Measurements from ENCODE around the gene NMNAT2.

The NMNAT2 gene

DNA sequence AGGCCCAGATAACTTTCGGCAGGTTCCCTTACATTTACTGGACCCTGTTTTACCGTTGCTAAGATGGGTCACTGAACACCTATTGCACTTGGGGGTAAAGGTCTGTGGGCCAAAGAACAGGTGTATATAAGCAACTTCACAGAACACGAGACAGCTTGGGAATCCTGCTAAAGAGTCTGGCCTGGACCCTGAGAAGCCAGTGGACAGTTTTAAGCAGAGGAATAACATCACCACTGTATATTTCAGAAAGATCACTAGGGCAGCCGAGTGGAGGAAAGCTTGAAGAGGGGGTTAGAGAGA, 177.7 kb downstream of the NMNAT2 start:
- no peak for DNase-seq (ENCODE audit: low read depth in 4 of 4, low spot score in 1 of 4)

DNA sequence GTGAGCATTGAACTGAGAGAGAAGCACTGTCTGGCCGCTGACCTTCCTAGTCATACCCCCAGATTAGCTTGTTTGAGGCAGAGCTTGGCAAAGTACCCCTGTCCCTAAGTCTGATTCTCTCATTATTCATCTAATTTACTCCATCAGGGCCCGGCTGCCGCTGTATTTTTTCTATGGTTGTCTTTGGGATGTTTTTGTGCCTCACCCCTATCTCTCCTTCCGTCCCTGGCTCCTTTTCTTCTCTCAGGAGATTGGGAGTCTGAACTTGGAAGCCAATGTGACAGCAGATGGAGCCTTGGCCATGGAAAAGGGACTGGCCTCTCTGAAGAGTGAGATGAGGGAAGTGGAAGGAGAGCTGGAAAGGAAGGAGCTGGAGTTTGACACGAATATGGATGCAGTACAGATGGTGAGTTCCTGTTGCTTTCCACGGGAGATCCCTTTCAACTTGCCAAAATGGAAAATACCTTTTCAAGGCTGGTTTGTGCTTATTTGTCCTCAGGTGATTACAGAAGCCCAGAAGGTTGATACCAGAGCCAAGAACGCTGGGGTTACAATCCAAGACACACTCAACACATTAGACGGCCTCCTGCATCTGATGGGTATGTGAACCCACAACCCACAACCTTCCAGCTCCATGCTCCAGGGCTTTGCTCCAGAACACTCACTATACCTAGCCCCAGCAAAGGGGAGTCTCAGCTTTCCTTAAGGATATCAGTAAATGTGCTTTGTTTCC, 178.2 kb downstream of the NMNAT2 start:
- no peak for DNase-seq (ENCODE audit: low read depth in 4 of 4, low spot score in 1 of 4)

DNA sequence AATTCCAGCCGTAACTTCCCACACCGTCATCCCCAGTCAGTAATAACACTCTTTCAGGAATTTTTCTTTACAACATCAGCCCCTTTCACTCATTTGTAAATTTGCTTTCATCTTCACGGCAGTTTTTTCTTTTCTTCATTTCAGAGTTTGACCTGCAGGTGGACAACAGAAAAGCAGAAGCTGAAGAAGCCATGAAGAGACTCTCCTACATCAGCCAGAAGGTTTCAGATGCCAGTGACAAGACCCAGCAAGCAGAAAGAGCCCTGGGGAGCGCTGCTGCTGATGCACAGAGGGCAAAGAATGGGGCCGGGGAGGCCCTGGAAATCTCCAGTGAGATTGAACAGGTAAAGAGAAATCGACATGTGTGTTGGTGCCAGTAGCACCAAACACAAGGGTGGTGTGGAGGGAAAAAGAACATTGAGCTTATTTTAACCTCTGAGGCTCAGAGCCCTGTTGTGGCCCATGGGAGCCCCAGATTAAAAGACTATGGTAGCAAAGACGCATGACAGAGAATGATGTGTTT, 178.9 kb downstream of the NMNAT2 start:
- DNase-seq (ENCODE audit: low read depth in 4 of 4, low spot score in 1 of 4): no peak

DNA sequence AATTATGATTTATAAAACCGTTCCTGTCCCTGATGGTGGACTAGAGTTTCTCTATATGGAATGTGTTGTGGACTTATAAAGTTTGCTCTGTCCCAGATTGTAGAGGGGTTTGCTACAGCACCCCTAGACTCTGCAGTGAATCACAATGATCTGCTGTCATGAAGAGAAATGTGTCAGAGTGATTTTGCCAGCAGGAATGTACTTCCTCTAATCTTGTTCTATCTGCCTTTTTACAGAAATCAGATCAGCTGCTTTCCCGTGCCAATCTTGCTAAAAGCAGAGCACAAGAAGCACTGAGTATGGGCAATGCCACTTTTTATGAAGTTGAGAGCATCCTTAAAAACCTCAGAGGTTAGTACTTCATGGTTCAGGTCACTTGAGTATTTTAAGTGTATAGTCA, 180.1 kb downstream of the NMNAT2 start:
- DNase-seq (ENCODE audit: low read depth in 4 of 4, low spot score in 1 of 4): no peak

DNA sequence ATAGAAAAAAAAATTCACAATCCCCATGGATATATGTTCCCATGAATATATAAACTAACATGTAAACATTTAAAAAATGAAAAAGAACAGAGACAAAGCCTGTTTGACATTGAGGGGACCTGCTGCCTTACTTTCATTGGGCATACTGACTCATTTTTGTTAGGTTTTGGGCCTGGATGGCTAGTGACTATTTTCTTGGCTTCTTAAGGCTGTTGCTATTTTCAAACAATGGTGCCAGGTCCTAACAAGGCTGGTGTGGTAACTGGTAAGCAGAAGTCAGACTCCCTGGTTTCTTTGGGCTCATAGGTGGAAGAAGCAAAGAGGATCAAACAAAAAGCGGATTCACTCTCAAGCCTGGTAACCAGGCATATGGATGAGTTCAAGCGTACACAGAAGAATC, 181.1 kb downstream of the NMNAT2 start:
- DNase-seq (ENCODE audit: low read depth in 4 of 4, low spot score in 1 of 4): no peak

DNA sequence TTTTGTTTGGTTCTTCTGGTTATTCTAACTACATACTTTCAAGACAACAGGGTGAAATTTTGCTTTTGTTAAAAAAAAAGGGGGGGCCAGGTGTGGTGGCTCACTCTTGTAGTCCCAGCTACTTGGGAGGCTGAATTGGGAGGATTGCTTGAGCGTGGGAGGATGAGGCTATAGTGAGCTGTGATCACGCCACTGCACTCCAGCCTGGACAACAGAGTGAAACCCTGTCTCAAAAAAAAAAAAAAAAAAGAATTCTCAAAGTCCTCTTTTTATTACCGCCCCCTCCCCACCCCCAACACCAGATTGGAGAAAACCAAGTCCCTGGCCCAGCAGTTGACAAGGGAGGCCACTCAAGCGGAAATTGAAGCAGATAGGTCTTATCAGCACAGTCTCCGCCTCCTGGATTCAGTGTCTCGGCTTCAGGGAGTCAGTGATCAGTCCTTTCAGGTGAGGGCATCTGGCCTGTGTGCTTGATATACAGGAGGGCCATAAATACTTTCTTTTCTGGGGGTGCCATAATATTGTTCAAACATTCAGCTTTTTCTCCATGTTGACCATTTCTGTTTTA, 181.9 kb downstream of the NMNAT2 start:
- DNase-seq (ENCODE audit: low read depth in 4 of 4, low spot score in 1 of 4): no peak

DNA sequence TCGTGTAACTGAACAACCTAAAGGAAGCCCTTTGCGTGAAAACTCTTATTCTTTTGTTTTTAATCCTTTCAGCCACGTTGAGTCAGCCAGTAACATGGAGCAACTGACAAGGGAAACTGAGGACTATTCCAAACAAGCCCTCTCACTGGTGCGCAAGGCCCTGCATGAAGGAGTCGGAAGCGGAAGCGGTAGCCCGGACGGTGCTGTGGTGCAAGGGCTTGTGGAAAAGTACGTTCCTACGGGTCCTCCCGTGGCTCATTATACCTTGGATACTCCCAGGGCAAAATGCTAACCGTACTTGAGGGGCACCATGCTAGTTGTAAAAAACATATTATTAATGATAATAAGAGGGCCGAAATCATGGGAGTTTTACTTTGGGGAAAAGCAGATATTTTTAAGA, 182.7 kb downstream of the NMNAT2 start:
- DNase-seq (ENCODE audit: low read depth in 4 of 4, low spot score in 1 of 4): no peak

DNA sequence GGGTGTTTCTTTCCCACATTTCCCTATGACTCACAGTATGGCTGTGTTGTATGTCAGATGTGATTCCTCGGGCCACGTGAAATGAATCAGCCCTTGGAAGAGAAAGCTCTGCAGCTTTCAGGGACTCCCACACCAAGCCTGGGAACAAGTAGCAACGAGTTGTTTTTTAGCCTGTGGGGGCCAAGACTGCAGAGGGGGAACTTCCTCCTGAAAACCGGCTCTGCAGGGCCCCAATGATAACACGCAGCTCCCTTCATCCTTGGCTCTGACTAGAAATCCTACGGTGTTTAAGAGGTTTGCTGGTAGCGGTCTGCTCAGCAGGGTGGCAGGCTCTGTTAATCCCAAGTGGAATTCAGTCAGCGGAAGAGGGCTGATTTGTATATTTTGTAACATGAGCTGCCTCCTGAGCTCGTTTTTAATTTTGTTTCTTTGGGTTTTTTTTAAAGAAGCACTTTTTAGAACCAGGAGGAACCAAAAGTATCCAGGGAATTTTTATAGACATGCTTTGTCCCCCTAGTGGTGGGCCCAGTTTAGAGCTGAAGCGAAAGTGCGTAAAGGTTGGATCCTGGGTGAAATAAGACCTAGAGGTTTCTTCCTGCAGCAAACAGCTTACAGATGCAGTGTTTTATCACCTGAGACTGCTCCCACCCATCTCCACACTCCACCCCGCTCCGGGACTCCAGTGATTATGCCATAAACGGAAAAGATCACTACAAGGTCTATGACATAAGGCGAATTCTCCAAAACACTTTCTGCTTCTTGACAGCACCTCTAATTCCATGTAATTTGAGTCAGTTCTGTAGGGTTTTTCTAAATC, 183.3 kb downstream of the NMNAT2 start:
- DNase-seq (ENCODE audit: low read depth in 4 of 4, low spot score in 1 of 4): no peak

DNA sequence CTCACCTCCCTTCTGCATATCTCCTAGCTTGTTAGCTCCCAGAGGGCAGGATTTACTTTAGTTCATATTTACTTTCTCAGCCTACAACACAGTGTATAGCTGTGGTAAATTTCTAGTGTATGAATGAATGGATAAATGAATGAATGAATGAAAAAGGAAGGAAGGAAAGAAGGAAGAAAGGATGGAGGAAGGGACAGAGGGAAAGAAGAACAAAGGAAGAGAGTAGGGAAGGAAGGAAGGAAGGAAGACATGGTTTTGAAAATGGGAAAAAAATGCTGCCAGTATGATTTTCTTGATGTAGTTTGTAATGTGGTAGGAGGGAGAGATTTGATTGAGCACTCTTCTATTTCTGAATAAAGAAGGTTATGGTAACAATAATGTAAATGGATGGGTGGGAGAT, 185.1 kb downstream of the NMNAT2 start:
- DNase-seq (ENCODE audit: low read depth in 4 of 4, low spot score in 1 of 4): no peak

DNA sequence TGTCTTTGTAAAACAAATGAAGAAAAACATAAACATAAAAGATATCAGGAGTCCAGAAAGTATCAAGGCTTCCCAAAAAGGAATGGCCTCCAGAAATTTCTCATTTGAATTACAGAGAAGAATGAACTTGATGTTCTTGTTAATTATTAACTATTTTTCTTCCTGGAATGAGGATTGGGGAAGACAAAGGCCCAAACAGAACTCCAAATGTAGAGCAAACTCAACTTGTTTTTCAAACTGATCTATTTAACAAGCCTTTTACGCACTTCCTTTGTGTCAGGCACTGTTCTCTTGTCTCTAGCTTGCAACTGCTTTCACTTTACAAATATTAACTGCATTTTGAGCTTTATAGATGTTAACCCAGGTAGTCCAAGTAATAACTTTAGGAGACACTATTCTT, 186.6 kb downstream of the NMNAT2 start:
- no peak for DNase-seq (ENCODE audit: low read depth in 4 of 4, low spot score in 1 of 4)

DNA sequence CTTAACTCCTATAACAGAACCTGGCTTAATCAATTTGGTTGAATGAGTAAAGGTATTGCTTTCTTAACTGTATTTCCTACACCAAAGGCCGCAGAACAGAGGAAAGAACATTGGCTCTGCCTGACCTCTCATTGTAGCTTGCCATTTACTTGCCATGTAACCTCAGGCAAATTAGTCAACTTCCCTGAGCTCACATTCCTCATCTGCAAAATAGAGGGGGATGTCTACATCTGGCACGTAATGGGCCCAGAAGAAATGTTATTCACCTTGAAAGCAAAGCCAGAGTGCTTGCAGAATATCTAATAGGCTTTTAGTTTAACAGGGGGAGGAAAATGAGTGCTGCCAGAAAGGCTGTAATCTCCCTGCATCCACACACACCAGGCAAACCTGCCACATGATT, 187.8 kb downstream of the NMNAT2 start:
- no peak for DNase-seq (ENCODE audit: low read depth in 4 of 4, low spot score in 1 of 4)

DNA sequence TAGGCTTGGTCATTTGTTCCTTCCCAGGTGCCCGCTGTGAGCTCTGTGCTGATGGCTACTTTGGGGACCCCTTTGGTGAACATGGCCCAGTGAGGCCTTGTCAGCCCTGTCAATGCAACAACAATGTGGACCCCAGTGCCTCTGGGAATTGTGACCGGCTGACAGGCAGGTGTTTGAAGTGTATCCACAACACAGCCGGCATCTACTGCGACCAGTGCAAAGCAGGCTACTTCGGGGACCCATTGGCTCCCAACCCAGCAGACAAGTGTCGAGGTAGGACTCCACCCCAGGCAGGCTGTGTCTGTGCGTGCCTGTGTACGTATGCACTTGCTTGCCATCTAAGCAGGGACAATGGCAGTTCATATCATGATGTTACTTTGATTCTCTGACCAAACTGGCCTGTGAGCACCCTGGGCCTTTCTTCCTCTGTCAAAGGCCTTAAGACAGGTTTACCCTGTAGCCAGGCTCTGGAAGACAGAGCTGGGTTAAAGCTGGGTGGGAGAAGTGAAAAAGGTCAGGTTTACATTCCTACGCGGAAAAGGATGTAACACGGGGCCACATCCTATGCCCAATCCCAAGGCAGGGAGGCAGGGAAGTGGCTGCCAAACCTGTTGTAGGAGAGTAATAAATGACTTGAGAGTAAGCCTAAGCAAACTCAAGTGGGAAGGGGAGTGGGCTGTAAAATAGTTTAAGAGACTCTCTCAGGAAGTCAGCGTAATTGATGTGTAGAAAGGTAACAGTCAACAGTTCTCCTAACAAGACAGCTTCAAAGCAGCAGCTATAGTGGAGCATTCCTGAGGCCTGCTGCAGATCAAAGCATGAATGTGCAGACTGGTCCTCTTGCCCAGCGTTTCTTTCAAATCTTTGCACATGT, 189.6 kb downstream of the NMNAT2 start:
- no peak for DNase-seq (ENCODE audit: low read depth in 4 of 4, low spot score in 1 of 4)

DNA sequence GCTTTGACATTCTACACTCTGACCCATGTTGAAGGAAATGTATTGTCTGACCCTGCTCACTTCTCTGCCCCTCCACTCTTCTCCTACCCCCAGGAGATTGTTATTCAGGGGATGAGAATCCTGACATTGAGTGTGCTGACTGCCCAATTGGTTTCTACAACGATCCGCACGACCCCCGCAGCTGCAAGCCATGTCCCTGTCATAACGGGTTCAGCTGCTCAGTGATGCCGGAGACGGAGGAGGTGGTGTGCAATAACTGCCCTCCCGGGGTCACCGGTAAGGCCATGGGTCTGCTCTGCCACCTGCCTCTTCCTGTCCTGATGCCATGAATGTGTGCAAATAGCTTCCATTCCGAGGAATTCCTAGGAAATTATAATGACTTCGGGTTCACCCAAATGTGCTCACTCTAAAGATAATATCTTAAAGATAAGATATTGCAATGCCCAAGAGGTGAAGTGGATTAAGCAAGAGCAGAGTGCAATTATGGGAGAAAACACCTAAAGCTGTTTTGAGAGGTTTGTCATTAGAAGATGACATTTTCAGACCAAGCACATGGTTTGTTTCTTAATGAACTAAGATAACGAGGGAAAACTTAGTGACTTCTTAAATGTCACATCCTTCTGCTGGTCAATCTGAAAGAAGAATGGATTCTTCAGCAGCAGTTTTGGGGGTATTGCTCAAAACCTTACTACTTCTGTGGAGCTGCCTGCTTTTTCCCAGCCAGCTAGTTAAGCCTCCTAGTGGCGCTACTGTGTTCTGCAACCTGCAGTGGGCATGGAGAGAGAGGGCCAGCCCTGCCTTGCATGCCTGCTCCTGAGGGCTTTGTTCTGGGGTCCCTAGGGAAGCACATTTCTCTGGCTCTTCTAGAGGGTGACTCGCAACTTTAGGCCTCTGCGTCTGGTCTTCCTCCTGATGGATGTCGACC, 190.5 kb downstream of the NMNAT2 start:
- DNase-seq (ENCODE audit: low read depth in 4 of 4, low spot score in 1 of 4): peak in 2 of 4 experiments; percentile 8 to 13

DNA sequence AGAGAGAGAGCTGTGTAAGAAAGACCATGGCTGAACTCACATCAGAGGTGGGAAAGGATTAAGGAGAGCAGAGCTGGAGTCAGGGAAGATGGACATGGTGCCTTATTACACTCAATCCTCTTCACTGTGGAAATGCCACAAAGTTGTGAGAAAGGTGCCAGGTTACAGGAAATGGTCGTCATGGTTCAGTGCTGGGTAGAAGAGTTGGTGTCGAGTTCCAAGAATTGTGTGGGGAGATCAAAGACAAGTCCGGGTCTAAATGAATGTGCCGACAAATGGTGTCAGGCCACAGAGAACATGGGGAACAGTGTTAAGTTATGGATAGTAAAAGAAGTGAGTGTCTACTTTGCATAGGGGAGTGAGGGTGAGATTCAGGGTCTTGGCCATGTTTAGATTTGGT, 191.2 kb downstream of the NMNAT2 start:
- no peak for DNase-seq (ENCODE audit: low read depth in 4 of 4, low spot score in 1 of 4)

DNA sequence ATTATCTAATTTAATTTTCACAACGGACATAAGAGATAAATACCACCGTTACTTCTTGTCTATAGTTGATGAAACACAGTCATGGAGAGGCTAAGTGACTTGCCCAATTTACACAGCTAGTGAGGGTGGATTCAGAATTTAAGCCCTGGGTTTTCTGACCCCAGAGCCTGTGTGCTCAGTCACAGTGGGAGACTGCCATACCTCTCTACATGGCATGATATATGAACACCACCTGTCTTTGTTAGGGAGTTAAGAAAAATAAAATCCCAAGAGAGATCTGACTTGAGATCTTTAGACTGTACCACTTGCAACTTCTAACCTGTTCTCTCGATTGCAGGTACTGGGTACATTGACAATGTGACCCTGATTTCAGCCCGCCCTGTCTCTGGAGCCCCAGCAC, 191.8 kb downstream of the NMNAT2 start:
- DNase-seq (ENCODE audit: low read depth in 4 of 4, low spot score in 1 of 4): no peak

DNA sequence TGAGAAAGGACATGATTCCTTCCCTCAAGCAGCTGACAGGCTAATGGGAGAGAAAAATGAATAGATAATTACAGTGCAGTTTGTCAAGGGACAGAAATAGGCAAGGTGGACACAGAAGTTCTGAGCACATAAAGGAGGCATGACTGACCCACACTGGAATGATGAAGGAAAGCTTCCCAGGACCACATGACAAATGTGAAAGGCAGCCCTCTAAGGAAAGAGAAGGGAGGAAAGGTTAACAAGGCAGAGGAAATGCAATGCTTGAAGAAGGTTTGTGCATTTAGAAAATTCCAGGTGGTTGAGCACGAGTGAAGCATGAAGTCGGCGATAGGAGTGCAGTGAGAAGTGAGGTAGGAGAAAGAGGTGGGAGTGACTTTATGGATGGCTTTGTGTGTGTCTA, 194.7 kb downstream of the NMNAT2 start:
- no peak for DNase-seq (ENCODE audit: low read depth in 4 of 4, low spot score in 1 of 4)

DNA sequence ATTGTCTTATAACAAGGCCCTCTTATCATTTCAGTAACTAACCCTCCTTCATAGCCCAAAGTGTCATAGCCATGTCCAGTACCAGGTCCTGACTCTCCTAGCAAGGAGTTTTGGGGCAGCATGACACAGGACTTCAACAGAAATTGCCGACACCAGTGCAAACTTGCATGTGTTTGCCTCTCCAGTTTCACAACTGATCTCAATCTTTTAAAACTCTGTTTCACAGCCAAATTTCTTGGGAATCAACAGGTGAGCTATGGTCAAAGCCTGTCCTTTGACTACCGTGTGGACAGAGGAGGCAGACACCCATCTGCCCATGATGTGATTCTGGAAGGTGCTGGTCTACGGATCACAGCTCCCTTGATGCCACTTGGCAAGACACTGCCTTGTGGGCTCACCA, 195.3 kb downstream of the NMNAT2 start:
- no peak for DNase-seq (ENCODE audit: low read depth in 4 of 4, low spot score in 1 of 4)

DNA sequence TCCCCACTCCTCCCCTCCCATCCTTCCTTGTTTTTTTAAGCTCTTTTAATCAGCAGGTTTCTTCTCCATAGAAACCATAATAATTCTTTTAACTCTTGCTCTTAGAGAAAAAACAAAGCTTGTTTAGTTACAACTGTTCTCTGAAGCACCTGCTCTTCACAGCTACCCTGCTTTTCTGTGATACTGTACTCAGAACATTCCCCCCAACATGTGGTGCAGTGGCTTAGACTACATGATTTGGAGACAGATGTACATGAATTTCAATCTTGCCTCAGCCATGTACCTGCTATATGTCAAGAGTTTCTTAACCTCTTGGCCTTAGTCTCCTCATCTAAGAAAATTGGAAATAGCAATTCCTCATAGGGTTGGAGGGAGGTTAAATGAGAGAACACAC, 198.6 kb downstream of the NMNAT2 start:
- DNase-seq (ENCODE audit: low read depth in 4 of 4, low spot score in 1 of 4): no peak

DNA sequence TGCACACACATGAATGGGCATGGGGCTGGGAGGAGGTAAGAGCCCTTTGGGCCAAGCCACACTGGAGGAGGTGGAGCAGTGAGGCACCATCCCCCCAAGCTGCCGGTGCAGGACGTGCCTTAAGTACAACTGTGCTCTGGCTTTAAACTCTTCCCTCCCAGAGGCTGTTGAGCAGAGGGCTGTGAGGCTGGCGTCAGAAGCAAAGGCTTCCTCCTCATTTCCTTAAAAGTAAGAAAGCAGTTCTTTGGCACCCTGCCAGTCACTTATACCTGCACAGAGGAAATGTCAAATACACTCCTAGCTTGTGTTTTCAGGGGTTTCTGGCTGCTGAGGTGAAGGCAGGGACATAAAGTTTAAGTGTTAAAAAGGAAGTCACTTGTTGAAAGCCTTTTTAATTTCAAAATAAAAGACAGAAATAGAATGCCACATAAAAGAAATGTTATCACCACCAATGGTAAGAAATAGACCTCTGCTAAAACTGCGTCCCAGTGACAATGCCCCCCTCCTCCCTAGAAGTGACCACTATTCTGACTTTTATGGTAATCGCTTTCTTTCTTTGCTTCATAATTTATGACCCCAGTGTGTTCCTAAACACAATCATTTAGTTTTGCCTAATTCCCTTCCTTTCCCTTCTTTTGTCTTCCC, 199.1 kb downstream of the NMNAT2 start:
- DNase-seq (ENCODE audit: low read depth in 4 of 4, low spot score in 1 of 4): peak in 1 of 4 experiments; percentile 8
